ENCODE data around the gene TRIB2. TPM values are rescaled to one million over a fixed set of nuclear protein-coding genes. Genes with fewer than 3 reads are reported as not detected.
"Not testable (repeated sequence)": the region's sequence is repeated elsewhere in the genome, so short reads cannot be mapped to it uniquely, and the experiment has no call there.

The TRIB2 gene
- total RNA-seq, 4 donors from 2014 or later, result 22.7 to 54.2 (median 32.3) TPM

GRCh38 chr2:12675352-12675795, 41.4 kb upstream of the TRIB2 start:
- ATAC-seq, result no peak
- H3K9me3 ChIP-seq, result no peaks in the 10 kb centered on the region
- TF ChIP-seq EP300 (IDR thresholded peaks at IDR 0.05), result no peak
- TF ChIP-seq POLR2AphosphoS5 (IDR thresholded peaks at IDR 0.05), result no peak
- TF ChIP-seq, protein P1, sequence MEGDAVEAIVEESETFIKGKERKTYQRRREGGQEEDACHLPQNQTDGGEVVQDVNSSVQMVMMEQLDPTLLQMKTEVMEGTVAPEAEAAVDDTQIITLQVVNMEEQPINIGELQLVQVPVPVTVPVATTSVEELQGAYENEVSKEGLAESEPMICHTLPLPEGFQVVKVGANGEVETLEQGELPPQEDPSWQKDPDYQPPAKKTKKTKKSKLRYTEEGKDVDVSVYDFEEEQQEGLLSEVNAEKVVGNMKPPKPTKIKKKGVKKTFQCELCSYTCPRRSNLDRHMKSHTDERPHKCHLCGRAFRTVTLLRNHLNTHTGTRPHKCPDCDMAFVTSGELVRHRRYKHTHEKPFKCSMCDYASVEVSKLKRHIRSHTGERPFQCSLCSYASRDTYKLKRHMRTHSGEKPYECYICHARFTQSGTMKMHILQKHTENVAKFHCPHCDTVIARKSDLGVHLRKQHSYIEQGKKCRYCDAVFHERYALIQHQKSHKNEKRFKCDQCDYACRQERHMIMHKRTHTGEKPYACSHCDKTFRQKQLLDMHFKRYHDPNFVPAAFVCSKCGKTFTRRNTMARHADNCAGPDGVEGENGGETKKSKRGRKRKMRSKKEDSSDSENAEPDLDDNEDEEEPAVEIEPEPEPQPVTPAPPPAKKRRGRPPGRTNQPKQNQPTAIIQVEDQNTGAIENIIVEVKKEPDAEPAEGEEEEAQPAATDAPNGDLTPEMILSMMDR (IDR thresholded peaks at IDR 0.05), result no peak
- TF ChIP-seq POLR2A (IDR thresholded peaks at IDR 0.05), result no peak
- no peaks in the 10 kb centered on the region for H3K4me1 ChIP-seq
- H3K27me3 ChIP-seq, result no peaks in the 10 kb centered on the region
- H3K36me3 ChIP-seq, result no peaks in the 10 kb centered on the region
- H3K27ac ChIP-seq, result no peak overlapping the region
- 94 to 95% methylated on average over 3 to 6 of the region's 7 CpGs for WGBS, 2 donors (ENCODE audit: low coverage in 1 of 2)
- no peak overlapping the region for H3K4me3 ChIP-seq

- H3K9me3 ChIP-seq, result no peaks in the 10 kb centered on the region
- ATAC-seq, result no peak
- no peaks in the 10 kb centered on the region for H3K4me1 ChIP-seq
- H3K27me3 ChIP-seq, result no peaks in the 10 kb centered on the region
- WGBS, 2 donors (ENCODE audit: low coverage in 1 of 2), result 81 to 88% methylated on average over 2 to 5 of the region's 5 CpGs
- H3K4me3 ChIP-seq, result no peak overlapping the region
- no peaks in the 10 kb centered on the region for H3K36me3 ChIP-seq
- no peak overlapping the region for H3K27ac ChIP-seq
- TF ChIP-seq, protein P1 (IDR thresholded peaks at IDR 0.05), result no peak
- TF ChIP-seq EP300 (IDR thresholded peaks at IDR 0.05) (no peak), POLR2AphosphoS5 (IDR thresholded peaks at IDR 0.05) (no peak), POLR2A (IDR thresholded peaks at IDR 0.05) (no peak)
Measured at GRCh38 chr2:12675801-12676200, 40.9 kb upstream of the TRIB2 start.

GRCh38 chr2:12676771-12677170, 40.0 kb upstream of the TRIB2 start:
- ATAC-seq, result no peak

GRCh38 chr2:12678186-12678585, 38.5 kb upstream of the TRIB2 start:
- H3K27me3 ChIP-seq, result no peaks in the 10 kb centered on the region
- H3K36me3 ChIP-seq, result no peaks in the 10 kb centered on the region
- no peak for ATAC-seq
- H3K9me3 ChIP-seq, result no peaks in the 10 kb centered on the region
- no peak overlapping the region for H3K27ac ChIP-seq
- H3K4me3 ChIP-seq, result no peak overlapping the region
- TF ChIP-seq POLR2A (IDR thresholded peaks at IDR 0.05), result no peak
- TF ChIP-seq, protein P1 (IDR thresholded peaks at IDR 0.05), result no peak
- no peak for TF ChIP-seq POLR2AphosphoS5 (IDR thresholded peaks at IDR 0.05)
- no peak for TF ChIP-seq EP300 (IDR thresholded peaks at IDR 0.05)
- WGBS, 2 donors (ENCODE audit: low coverage in 1 of 2), result 50 to 74% methylated on average over 1 to 2 of the region's 2 CpGs
- H3K4me1 ChIP-seq, result peaks cover 0 to 9% (median 0%) of the 10 kb centered on the region in 3 donors

More at GRCh38 chr2:12676771-12677170, 40.0 kb upstream of the TRIB2 start:
- TF ChIP-seq EP300 (IDR thresholded peaks at IDR 0.05), result no peak
- TF ChIP-seq, protein P1 (IDR thresholded peaks at IDR 0.05), result no peak
- no peak for TF ChIP-seq POLR2AphosphoS5 (IDR thresholded peaks at IDR 0.05)
- no peak for TF ChIP-seq POLR2A (IDR thresholded peaks at IDR 0.05)
- Histone ChIP-seq H3K27ac (no peak overlapping the region), H3K27me3 (no peaks in the 10 kb centered on the region), H3K4me3 (no peak overlapping the region), H3K4me1 (no peaks in the 10 kb centered on the region), H3K36me3 (no peaks in the 10 kb centered on the region), H3K9me3 (no peaks in the 10 kb centered on the region)
- 92 to 98% methylated on average over 4 of the region's 4 CpGs for whole genome bisulfite sequencing, 2 donors (ENCODE audit: low coverage in 1 of 2)

DNA sequence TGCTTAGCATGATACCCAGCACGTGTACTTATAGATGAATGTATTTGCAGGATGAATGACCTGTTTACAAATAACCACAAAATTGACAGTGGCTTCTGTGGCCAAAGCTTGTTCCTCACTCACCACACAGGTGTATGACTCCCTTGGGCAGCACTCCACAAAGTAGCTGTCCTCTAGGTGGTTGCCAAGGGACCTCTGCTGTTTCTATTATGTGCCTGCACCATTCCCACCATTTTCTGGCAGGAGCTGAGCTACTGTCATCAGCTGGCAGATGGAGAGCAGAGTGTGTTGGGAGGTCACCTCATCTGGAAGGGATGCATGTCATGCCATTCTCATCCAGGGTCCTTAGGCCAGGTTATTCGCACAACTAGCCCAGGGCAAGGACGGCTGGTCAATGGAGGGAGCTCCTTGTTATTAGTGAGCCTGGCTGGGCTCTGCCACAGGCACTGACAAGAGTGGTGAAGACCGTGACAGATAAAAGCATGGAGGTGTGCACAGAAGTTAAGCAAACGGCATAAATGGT, 37.1 kb upstream of the TRIB2 start:
- no peaks in the 10 kb centered on the region for H3K27me3 ChIP-seq
- 94% methylated on average over 2 of the region's 5 CpGs; no CpG with 5 or more reads in 1 of the 2 donors for WGBS, 2 donors (ENCODE audit: low coverage in 1 of 2)
- no peaks in the 10 kb centered on the region for H3K9me3 ChIP-seq
- no peak for ATAC-seq
- TF ChIP-seq, protein P1 (IDR thresholded peaks at IDR 0.05), result no peak
- TF ChIP-seq EP300 (IDR thresholded peaks at IDR 0.05), result no peak
- TF ChIP-seq POLR2AphosphoS5 (IDR thresholded peaks at IDR 0.05), result no peak
- TF ChIP-seq POLR2A (IDR thresholded peaks at IDR 0.05), result no peak
- H3K27ac ChIP-seq, result no peak overlapping the region
- H3K4me1 ChIP-seq, result peaks cover 0 to 23% (median 3%) of the 10 kb centered on the region in 3 donors
- no peaks in the 10 kb centered on the region for H3K36me3 ChIP-seq
- no peak overlapping the region for H3K4me3 ChIP-seq

- 0 to 82% methylated on average over 1 of the region's 1 CpG for WGBS, 2 donors (ENCODE audit: low coverage in 1 of 2)
- not testable (repeated sequence) for H3K9me3 ChIP-seq, H3K36me3 ChIP-seq, H3K27me3 ChIP-seq, ATAC-seq, H3K27ac ChIP-seq, H3K4me3 ChIP-seq
- H3K4me1 ChIP-seq, result peaks cover 0 to 28% (median 3%) of the 10 kb centered on the region in 3 donors
Measured at GRCh38 chr2:12680115-12680514, 36.6 kb upstream of the TRIB2 start.
